GM19238 (cell line): ENCODE data around the gene WDR20.
"Not testable (repeated sequence)": the region's sequence is repeated elsewhere in the genome, so short reads cannot be mapped to it uniquely, and the experiment has no call there.

ENCODE experiments used
- DNase-seq: peaks from one replicate; pipeline ENCODE4 v3.0.0; 2011; ENCODE audit warnings: low spot score; ENCODE audit not compliant: insufficient read length

WDR20 gene

DNA sequence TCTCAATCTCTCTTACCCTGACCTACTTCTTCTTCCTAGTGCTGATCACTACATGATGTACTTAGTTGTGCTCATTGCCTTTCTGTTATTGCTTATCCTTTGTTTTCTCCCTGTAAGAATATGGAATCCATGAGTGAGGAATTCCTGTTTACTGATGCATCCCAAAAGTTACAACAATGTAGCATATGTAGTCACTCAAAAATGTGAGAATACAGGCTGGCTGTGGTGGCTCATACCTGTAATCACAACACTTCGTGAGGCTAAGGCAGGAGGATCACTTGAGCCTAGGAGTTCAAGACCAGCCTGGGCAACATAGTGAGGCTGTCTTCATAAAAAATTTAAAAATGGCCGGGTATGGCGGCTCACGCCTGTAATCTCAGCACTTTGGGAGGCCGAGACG is 8.0 kb upstream of the WDR20 start:
- DNase-seq: no peak

GRCh38 chr14:102134021-102134420 is 5.7 kb upstream of the WDR20 start:
- not testable (repeated sequence) for DNase-seq

DNA sequence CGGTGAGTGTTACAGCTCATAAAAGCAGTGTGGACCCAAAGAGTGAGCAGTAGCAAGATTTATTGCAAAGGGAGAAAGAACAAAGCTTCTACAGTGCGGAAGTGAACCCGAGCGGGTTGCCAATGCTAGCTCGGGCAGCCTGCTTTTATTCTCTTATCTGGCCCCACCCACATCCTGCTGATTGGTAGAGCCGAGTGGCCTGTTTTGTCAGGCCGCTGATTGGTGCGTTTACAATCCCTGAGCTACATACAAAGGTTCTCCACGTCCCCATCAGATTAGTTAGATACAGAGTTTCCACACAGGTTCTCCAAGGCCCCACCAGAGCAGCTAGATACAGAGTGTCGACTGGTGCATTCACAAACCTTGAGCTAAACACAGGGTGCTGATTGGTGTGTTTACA is 5.0 kb upstream of the WDR20 start:
- DNase-seq: not testable (repeated sequence)

DNA sequence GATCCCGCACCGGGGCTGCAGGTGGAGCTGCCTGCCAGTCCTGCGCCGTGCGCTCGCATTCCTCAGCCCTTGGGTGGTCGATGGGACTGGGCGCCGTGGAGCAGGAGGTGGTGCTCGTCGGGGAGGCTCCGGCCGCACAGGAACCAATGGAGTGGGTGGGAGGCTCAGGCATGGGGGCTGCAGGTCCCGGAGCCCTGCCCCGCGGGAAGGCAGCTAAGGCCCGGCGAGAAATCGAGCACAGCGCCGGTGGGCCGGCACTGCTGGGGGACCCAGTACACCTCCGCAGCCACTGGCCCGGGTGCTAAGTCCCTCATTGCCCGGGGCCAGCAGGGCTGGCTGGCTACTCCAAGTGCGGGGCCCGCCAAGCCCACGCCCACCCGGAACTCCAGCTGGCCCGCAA is 4.2 kb upstream of the WDR20 start:
- not testable (repeated sequence) for DNase-seq

DNA sequence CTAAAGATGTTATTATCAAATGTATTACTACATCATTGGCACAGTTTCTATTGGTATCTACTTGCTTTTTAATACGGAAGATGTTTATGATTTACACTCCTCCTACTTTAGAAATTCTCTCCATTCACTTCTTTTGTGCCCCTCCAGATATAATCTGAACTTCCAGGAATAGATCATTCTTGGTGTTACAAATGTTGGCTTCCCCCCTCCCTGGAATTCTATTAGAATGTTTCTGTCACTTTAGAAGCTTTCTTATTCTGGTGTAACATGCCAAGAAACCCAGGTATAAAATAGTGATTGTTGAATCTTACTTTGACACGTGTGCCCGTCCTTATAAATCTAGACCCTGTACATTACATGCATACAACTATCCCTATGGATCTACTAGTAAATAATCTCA is 1.2 kb upstream of the WDR20 start:
- DNase-seq: no peak

GRCh38 chr14:102138961-102139285 is 774 bp upstream of the WDR20 start:
- DNase-seq: no peak

GRCh38 chr14:102140027-102140749 is 491 bp downstream of the WDR20 start:
- DNase-seq: peak; percentile 29

DNA sequence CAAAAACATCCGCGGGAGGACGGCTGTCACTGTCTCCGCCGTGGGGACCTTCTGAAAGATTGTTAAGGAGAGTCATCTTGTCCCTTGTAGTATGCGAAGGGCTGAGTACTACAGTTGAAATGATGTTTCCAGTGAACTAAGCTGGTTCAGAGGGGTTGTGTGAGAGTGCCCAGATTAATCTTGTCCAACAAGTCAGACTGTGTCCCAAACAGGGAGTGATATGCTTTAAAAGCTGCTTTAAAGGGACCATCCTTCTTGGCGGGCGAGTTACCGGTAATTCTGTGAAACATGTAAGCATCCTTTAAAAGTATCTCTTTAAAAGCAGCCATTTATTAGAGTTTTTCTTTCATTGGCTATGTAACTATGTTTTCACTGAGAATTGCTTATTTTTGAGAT is 1.1 kb downstream of the WDR20 start:
- no peak for DNase-seq

GRCh38 chr14:102141797-102142196 is 2.1 kb downstream of the WDR20 start:
- DNase-seq: no peak

- DNase-seq: no peak
These were observed 5.2 kb downstream of the WDR20 start for GRCh38 chr14:102144914-102145313.

DNA sequence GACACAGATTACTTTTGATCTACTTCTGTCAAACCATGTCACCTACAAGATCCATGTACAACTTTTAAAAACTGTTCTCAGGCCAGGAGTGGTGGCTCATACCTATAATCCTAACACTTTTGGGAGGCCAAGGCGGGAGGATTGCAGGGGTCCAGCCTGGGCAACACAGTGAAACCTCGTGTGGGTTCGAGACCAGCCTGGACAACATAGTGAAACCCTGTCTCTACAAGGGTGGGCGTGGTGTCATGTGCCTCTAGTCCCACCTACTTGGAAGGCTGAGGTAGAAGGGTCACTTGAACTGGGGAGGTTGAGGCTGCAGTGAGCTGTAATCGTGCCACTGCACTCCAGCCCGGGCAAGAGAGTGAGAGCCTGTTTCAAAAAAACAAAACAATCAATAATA is 5.7 kb downstream of the WDR20 start:
- no peak for DNase-seq

DNA sequence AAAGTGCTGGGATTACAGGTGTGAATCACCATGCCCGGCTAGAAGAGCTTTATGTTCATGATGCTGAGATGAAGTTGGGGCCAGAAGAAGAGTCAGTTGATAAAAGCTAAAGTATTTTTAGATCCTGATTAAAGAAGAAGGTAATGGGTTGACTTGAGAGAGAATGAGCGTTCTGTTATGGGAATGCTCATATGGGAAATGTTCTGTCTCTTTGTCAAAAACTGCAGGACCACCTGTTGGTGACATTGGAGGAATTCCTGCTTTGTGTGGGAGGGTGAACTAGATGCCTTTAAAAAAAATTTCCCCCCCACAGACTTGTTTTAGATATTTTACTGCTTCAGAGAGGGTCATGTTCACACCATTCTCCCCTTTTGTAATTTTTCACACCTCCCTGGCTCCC is 6.7 kb downstream of the WDR20 start:
- DNase-seq: no peak

DNA sequence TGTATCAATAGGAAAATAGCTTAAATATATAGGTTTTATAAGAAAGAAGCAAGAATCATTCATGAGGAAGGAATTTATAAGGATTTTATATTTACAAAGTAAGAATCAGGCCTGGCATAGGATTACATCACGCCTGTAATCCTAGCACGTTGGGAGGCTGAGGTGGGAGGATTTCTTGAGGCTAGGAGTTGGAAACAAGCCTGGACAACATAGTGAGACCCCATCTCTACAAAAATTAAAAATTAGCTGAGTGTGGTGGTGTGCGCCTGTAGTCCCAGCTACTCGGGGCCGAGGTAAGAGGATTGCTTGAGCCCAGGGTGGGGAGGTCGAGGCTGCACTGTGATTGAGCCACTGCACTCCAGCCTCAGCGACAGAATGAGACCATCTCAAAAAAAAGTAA is 10.4 kb downstream of the WDR20 start:
- no peak for DNase-seq

GRCh38 chr14:102150744-102151143 is 11.0 kb downstream of the WDR20 start:
- DNase-seq: no peak

DNA sequence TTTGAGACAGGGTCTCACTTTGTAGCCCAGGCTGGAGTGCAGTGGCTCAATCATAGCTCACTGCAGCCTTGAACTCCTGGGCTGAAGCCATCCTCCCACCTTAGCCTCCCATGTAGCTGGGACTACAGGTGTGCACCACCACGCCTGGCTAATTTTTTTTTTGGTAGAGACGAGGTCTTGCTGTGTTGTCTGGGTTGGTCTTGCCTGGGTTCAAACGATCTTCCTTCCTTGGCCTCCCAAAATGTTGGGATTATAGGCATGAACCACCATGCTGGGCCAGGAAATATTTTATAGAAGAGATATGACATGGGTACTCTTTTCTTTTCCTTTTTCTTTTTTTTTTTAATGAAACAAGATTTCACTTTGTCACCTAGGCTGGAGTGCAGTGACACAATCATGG is 11.7 kb downstream of the WDR20 start:
- not testable (repeated sequence) for DNase-seq

DNA sequence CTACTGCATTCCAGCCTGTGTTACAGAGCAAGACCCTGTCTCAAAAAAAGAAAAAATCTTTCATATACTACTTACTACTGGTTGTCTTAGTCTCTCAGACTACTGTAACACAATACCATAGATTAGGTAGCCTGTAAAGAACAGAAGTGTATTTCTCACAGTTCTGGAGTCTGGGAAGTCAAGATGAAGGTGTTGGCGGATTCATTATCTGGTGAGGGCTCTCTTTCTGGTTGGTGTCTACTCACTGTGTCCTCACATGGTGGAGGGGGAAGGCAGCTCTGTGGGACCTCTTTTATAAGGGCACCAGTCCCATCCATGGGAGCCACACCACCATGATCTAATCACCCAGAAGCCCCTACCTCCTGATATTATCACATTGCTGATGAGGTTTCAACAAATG is 14.4 kb downstream of the WDR20 start:
- no peak for DNase-seq

DNA sequence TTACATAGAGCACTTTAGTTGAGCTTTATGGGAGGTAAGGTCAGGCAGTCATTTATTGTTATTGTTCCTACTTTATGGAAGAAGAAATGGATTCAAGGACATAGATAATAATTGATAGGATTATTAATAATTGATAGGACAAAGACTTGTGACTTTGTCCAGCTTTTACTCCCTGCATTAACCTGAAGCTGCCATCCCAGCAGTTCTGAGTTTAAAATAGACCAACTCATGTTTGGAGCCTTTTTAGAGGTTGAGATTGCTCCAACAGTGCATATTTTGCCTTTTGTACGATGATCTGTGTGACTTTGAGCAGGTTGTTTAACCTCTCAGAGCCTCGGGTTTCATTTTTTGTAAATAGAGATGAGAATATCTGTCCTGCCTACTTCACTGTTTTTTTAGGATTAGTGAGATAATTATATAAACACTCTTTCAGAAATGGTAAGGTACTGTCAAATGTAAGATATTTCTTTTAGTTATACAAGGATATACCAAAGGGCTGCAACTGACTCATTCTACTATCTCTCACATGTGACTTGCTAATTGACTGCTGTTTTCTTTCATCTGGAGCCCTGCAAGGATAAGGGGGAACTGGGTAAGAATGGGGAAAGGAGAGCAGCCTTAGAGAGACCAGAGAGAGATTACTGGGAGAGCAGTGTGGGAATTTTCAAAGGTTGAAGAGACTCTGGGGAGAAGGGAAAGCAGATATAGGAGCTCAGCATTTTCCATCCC is 15.3 kb downstream of the WDR20 start:
- no peak for DNase-seq

- DNase-seq: no peak
These were observed 17.6 kb downstream of the WDR20 start for GRCh38 chr14:102157346-102157745.

GRCh38 chr14:102158797-102159196 is 19.1 kb downstream of the WDR20 start:
- DNase-seq: no peak

GRCh38 chr14:102159841-102160240 is 20.1 kb downstream of the WDR20 start:
- DNase-seq: no peak

DNA sequence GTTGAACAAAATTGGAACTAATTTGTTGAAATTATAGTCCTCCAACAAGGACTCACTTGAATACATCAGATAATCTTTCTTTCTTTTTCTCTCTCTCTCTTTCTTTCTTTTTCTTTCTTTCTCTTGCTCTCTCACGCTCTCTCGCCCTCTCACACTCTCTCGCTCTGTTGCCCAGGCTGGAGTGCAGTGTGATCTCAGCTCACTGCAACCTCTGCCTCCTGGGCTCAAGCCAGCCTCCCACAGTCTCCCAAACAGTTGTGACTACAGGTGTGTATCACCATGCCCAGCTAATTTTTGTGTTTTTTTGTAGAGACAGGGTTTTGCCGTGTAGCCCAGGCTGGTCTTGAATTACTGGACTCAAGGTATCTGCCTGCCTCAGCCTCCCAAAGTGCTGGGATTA is 22.8 kb downstream of the WDR20 start:
- no peak for DNase-seq

DNA sequence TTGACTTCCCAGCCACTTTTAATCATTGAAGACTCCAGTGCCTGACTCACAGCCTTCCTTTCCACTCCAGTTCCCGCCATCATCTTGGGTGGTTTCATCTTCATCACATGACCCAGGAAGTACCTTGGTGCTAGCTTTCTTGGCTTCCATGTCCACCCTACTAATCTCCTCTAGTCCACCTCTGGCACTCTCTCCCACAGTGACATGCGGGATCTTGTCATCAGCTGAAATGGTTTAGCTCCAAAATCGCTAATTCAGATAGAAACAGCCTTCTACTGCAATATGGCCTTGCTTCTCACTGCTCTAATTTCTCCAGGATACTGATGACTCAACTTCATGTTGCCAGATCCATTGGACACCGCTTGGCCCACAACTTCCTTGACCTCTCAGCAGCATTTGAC is 24.5 kb downstream of the WDR20 start:
- DNase-seq: no peak

GRCh38 chr14:102164965-102165364 is 25.3 kb downstream of the WDR20 start:
- no peak for DNase-seq
